ENCODE data around the gene TPM4. TPM values are rescaled to one million over a fixed set of nuclear protein-coding genes. Genes with fewer than 3 reads are reported as not detected.

The TPM4 gene
- total and polyA plus RNA-seq, 2 experiments from 2014 or later, result 223 to 288 TPM

GRCh38 chr19:16040642-16041041 lies 35.7 kb upstream of the TPM4 start:
- H3K27ac Mint-ChIP-seq, result no peak overlapping the region
- no peaks in the 10 kb centered on the region for H3F3A ChIP-seq (replicated peaks; ENCODE audit: low read depth)
- H2AFZ ChIP-seq, result no peak overlapping the region
- H4K20me1 ChIP-seq (replicated peaks; ENCODE audit: insufficient read depth), result no peaks in the 10 kb centered on the region
- H3K4me1 Mint-ChIP-seq, result no peaks in the 10 kb centered on the region
- peaks cover 11% of the 10 kb centered on the region for H3K36me3 Mint-ChIP-seq (ENCODE audit: low read depth)
- no peak for DNase-seq (ENCODE audit: low spot score)
- H3K27me3 ChIP-seq (ENCODE audit: insufficient read depth), result no peaks in the 10 kb centered on the region
- H3K4me2 ChIP-seq, result no peak overlapping the region
- H3K4me3 ChIP-seq, result no peak overlapping the region
- TF ChIP-seq NANOG (IDR thresholded peaks at IDR 0.05; ENCODE audit: borderline replicate concordance), result no peak
- no peak for TF ChIP-seq CTCF (conservative IDR thresholded peaks at IDR 0.05; ENCODE audit: low read depth in 2 of 2)
- no peak for TF ChIP-seq STAT1 (IDR thresholded peaks at IDR 0.05; ENCODE audit: unreplicated experiment)
- no peak for TF ChIP-seq EZH2phosphoT487 (IDR thresholded peaks at IDR 0.05; ENCODE audit: unreplicated experiment)
- TF ChIP-seq EZH2 (IDR thresholded peaks at IDR 0.05; ENCODE audit: low read depth, unreplicated experiment), result no peak
- TF ChIP-seq ZNF114 (CRISPR knock-in tag; IDR thresholded peaks at IDR 0.05), result no peak
- TF ChIP-seq CREB1 (CRISPR knock-in tag; IDR thresholded peaks at IDR 0.05; ENCODE audit: low read depth), result no peak
- TF ChIP-seq, protein P1, sequence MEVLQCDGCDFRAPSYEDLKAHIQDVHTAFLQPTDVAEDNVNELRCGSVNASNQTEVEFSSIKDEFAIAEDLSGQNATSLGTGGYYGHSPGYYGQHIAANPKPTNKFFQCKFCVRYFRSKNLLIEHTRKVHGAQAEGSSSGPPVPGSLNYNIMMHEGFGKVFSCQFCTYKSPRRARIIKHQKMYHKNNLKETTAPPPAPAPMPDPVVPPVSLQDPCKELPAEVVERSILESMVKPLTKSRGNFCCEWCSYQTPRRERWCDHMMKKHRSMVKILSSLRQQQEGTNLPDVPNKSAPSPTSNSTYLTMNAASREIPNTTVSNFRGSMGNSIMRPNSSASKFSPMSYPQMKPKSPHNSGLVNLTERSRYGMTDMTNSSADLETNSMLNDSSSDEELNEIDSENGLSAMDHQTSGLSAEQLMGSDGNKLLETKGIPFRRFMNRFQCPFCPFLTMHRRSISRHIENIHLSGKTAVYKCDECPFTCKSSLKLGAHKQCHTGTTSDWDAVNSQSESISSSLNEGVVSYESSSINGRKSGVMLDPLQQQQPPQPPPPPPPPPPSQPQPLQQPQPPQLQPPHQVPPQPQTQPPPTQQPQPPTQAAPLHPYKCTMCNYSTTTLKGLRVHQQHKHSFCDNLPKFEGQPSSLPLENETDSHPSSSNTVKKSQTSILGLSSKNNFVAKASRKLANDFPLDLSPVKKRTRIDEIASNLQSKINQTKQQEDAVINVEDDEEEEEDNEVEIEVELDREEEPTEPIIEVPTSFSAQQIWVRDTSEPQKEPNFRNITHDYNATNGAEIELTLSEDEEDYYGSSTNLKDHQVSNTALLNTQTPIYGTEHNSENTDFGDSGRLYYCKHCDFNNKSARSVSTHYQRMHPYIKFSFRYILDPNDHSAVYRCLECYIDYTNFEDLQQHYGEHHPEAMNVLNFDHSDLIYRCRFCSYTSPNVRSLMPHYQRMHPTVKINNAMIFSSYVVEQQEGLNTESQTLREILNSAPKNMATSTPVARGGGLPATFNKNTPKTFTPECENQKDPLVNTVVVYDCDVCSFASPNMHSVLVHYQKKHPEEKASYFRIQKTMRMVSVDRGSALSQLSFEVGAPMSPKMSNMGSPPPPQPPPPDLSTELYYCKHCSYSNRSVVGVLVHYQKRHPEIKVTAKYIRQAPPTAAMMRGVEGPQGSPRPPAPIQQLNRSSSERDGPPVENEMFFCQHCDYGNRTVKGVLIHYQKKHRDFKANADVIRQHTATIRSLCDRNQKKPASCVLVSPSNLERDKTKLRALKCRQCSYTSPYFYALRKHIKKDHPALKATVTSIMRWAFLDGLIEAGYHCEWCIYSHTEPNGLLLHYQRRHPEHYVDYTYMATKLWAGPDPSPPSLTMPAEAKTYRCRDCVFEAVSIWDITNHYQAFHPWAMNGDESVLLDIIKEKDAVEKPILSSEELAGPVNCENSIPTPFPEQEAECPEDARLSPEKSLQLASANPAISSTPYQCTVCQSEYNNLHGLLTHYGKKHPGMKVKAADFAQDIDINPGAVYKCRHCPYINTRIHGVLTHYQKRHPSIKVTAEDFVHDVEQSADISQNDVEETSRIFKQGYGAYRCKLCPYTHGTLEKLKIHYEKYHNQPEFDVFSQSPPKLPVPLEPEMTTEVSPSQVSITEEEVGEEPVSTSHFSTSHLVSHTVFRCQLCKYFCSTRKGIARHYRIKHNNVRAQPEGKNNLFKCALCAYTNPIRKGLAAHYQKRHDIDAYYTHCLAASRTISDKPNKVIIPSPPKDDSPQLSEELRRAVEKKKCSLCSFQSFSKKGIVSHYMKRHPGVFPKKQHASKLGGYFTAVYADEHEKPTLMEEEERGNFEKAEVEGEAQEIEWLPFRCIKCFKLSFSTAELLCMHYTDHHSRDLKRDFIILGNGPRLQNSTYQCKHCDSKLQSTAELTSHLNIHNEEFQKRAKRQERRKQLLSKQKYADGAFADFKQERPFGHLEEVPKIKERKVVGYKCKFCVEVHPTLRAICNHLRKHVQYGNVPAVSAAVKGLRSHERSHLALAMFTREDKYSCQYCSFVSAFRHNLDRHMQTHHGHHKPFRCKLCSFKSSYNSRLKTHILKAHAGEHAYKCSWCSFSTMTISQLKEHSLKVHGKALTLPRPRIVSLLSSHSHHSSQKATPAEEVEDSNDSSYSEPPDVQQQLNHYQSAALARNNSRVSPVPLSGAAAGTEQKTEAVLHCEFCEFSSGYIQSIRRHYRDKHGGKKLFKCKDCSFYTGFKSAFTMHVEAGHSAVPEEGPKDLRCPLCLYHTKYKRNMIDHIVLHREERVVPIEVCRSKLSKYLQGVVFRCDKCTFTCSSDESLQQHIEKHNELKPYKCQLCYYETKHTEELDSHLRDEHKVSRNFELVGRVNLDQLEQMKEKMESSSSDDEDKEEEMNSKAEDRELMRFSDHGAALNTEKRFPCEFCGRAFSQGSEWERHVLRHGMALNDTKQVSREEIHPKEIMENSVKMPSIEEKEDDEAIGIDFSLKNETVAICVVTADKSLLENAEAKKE (CRISPR knock-in tag; IDR thresholded peaks at IDR 0.05), result no peak
- TF ChIP-seq, protein P2, sequence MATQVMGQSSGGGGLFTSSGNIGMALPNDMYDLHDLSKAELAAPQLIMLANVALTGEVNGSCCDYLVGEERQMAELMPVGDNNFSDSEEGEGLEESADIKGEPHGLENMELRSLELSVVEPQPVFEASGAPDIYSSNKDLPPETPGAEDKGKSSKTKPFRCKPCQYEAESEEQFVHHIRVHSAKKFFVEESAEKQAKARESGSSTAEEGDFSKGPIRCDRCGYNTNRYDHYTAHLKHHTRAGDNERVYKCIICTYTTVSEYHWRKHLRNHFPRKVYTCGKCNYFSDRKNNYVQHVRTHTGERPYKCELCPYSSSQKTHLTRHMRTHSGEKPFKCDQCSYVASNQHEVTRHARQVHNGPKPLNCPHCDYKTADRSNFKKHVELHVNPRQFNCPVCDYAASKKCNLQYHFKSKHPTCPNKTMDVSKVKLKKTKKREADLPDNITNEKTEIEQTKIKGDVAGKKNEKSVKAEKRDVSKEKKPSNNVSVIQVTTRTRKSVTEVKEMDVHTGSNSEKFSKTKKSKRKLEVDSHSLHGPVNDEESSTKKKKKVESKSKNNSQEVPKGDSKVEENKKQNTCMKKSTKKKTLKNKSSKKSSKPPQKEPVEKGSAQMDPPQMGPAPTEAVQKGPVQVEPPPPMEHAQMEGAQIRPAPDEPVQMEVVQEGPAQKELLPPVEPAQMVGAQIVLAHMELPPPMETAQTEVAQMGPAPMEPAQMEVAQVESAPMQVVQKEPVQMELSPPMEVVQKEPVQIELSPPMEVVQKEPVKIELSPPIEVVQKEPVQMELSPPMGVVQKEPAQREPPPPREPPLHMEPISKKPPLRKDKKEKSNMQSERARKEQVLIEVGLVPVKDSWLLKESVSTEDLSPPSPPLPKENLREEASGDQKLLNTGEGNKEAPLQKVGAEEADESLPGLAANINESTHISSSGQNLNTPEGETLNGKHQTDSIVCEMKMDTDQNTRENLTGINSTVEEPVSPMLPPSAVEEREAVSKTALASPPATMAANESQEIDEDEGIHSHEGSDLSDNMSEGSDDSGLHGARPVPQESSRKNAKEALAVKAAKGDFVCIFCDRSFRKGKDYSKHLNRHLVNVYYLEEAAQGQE (IDR thresholded peaks at IDR 0.05; ENCODE audit: unreplicated experiment), result no peak
- TF ChIP-seq ZNF331 (CRISPR knock-in tag; IDR thresholded peaks at IDR 0.05; ENCODE audit: low read depth), result no peak
- TF ChIP-seq POLR2AphosphoS5 (IDR thresholded peaks at IDR 0.05; ENCODE audit: low read depth), result no peak
- no peak for TF ChIP-seq JUNB (IDR thresholded peaks at IDR 0.05; ENCODE audit: unreplicated experiment)
- TF ChIP-seq, protein P3, sequence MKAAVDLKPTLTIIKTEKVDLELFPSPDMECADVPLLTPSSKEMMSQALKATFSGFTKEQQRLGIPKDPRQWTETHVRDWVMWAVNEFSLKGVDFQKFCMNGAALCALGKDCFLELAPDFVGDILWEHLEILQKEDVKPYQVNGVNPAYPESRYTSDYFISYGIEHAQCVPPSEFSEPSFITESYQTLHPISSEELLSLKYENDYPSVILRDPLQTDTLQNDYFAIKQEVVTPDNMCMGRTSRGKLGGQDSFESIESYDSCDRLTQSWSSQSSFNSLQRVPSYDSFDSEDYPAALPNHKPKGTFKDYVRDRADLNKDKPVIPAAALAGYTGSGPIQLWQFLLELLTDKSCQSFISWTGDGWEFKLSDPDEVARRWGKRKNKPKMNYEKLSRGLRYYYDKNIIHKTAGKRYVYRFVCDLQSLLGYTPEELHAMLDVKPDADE (IDR thresholded peaks at IDR 0.05), result no peak
- H3K27ac ChIP-seq (ENCODE audit: low read depth), result no peak overlapping the region
- no peak overlapping the region for H3K4me3 Mint-ChIP-seq
- peaks cover 10% of the 10 kb centered on the region for H3K27me3 Mint-ChIP-seq (ENCODE audit: insufficient read depth, low read depth, poor library complexity)
- peaks cover 4% of the 10 kb centered on the region; the same call in 1 of the 2 replicates for H3K4me1 ChIP-seq (ENCODE audit: insufficient read depth)
- H3K36me3 ChIP-seq (ENCODE audit: insufficient read depth), result no peaks in the 10 kb centered on the region
- H3K9me3 Mint-ChIP-seq, result peaks cover 64% of the 10 kb centered on the region
- H3K9me2 ChIP-seq (ENCODE audit: insufficient read depth), result no peaks in the 10 kb centered on the region
- no peak for ATAC-seq
- no peaks in the 10 kb centered on the region for H3K79me2 ChIP-seq (replicated peaks; ENCODE audit: insufficient read depth)
